ENCODE data around the gene IRF9. TPM values are rescaled to one million over a fixed set of nuclear protein-coding genes. Genes with fewer than 3 reads are reported as not detected.
A peak's percentile ranks its signal among the peaks of the same experiment; 100 is the strongest.
"Not testable (repeated sequence)": the region's sequence is repeated elsewhere in the genome, so short reads cannot be mapped to it uniquely, and the experiment has no call there.

The IRF9 gene
- polyA plus RNA-seq, 3 donors = 56.8 to 60.1 (median 57.5) TPM

- DNase-seq (ENCODE audit: low read depth in 3 of 3, low spot score in 2 of 3) = peak; percentile 83 to 94 (median 92)
Observed at GRCh38 chr14:24188251-24189058, 27.4 kb downstream of the IRF9 start, which contains the start of gene IPO4. Gene IPO4, minus strand, starts transcription at chr14:24188816. Its CDS starts 29 bp downstream, at chr14:24188787.

GRCh38 chr14:24189059-24189375 is 28.0 kb downstream of the IRF9 start:
- DNase-seq (ENCODE audit: low read depth in 3 of 3, low spot score in 2 of 3) = no peak

- DNase-seq (ENCODE audit: low read depth in 3 of 3, low spot score in 2 of 3) = no peak
Observed at GRCh38 chr14:24189460-24189859, 28.4 kb downstream of the IRF9 start.

- DNase-seq (ENCODE audit: low read depth in 3 of 3, low spot score in 2 of 3) = no peak
Observed at GRCh38 chr14:24190416-24190815, 29.4 kb downstream of the IRF9 start.

GRCh38 chr14:24192933-24193332 is 31.9 kb downstream of the IRF9 start:
- DNase-seq (ENCODE audit: low read depth in 3 of 3, low spot score in 2 of 3) = no peak

GRCh38 chr14:24194186-24194872 is 33.3 kb downstream of the IRF9 start:
- no peak for DNase-seq (ENCODE audit: low read depth in 3 of 3, low spot score in 2 of 3)

- DNase-seq (ENCODE audit: low read depth in 3 of 3, low spot score in 2 of 3) = no peak
Observed at GRCh38 chr14:24194873-24195185, 33.8 kb downstream of the IRF9 start.

- DNase-seq (ENCODE audit: low read depth in 3 of 3, low spot score in 2 of 3) = peak in 1 of 3 donors; percentile 78
Observed at GRCh38 chr14:24195186-24196070, 34.4 kb downstream of the IRF9 start, which contains the start of gene TM9SF1. Gene TM9SF1, minus strand, starts transcription at chr14:24195441. Its CDS starts 422 bp downstream, at chr14:24195019.

- DNase-seq (ENCODE audit: low read depth in 3 of 3, low spot score in 2 of 3) = no peak
Observed at GRCh38 chr14:24196071-24197055, 35.3 kb downstream of the IRF9 start.

- DNase-seq (ENCODE audit: low read depth in 3 of 3, low spot score in 2 of 3) = no peak
Observed at GRCh38 chr14:24197056-24197450, 36.0 kb downstream of the IRF9 start.

- no peak for DNase-seq (ENCODE audit: low read depth in 3 of 3, low spot score in 2 of 3)
Observed at GRCh38 chr14:24198814-24199524, 37.9 kb downstream of the IRF9 start.

GRCh38 chr14:24202538-24202937 is 41.5 kb downstream of the IRF9 start:
- not testable (repeated sequence) for DNase-seq (ENCODE audit: low read depth in 3 of 3, low spot score in 2 of 3)

- DNase-seq (ENCODE audit: low read depth in 3 of 3, low spot score in 2 of 3) = not testable (repeated sequence)
Observed at GRCh38 chr14:24203249-24203886, 42.3 kb downstream of the IRF9 start.

GRCh38 chr14:24204163-24205146 is 43.4 kb downstream of the IRF9 start:
- DNase-seq (ENCODE audit: low read depth in 3 of 3, low spot score in 2 of 3) = no peak

GRCh38 chr14:24206260-24207103 is 45.4 kb downstream of the IRF9 start:
- no peak for DNase-seq (ENCODE audit: low read depth in 3 of 3, low spot score in 2 of 3)

- no peak for DNase-seq (ENCODE audit: low read depth in 3 of 3, low spot score in 2 of 3)
Observed at GRCh38 chr14:24207104-24207551, 46.1 kb downstream of the IRF9 start.

GRCh38 chr14:24207625-24208024 is 46.6 kb downstream of the IRF9 start:
- DNase-seq (ENCODE audit: low read depth in 3 of 3, low spot score in 2 of 3) = no peak
